Lung (tissue), 12 donors: ENCODE measurements around the gene FEM1B. TPM values are rescaled to one million over a fixed set of nuclear protein-coding genes. Genes with fewer than 3 reads are reported as not detected.

Experiments
- ATAC-seq: fragments of 200-7000 bp; cut with Tn5 transposase; one replicate; pipeline ENCODE4 v1.9.1; 2020; ENCODE audit warnings: moderate number of reproducible peaks; ENCODE audit not compliant: insufficient read depth, low FRiP score
- DNase-seq, 3 donors: peaks; one replicate each; pipeline ENCODE4 v3.0.0-alpha.2; 2013 to 2017
- H3K27ac ChIP-seq, 2 donors: one replicate each; pipeline ENCODE4 v1.5.1; 2013; ENCODE audit warnings: mild to moderate bottlenecking in 2 of 2, moderate library complexity in 2 of 2, control low read depth in 1 of 2, inconsistent platforms in 1 of 2, low read depth in 1 of 2, low read length in 1 of 2
- H3K27me3 ChIP-seq, 3 donors: one replicate each; pipeline ENCODE4 v1.5.1; 2013; ENCODE audit warnings: low read length in 2 of 3; ENCODE audit not compliant: control insufficient read depth in 3 of 3, insufficient read depth in 3 of 3
- H3K36me3 ChIP-seq, 4 donors: one replicate each; pipeline ENCODE4 v1.5.1; 2013; ENCODE audit warnings: low read length in 4 of 4, mild to moderate bottlenecking in 1 of 4, moderate library complexity in 1 of 4; ENCODE audit not compliant: control insufficient read depth in 4 of 4, insufficient read depth in 4 of 4
- H3K4me1 ChIP-seq, 5 donors: one replicate each; pipeline ENCODE4 v1.5.1; 2013; ENCODE audit warnings: low read length in 5 of 5, mild to moderate bottlenecking in 2 of 5, moderate library complexity in 1 of 5; ENCODE audit not compliant: control insufficient read depth in 5 of 5, insufficient read depth in 5 of 5
- H3K4me3 ChIP-seq: one replicate; pipeline ENCODE4 v1.5.1; 2013; ENCODE audit warnings: mild to moderate bottlenecking, control low read depth, moderate library complexity
- H3K9ac ChIP-seq, 2 donors: one replicate each; pipeline ENCODE4 v1.5.1; 2013; ENCODE audit warnings: low read length in 2 of 2, control low read depth in 1 of 2; ENCODE audit not compliant: insufficient read depth in 1 of 2
- H3K9me3 ChIP-seq, 4 donors: one replicate each; pipeline ENCODE4 v1.5.1; 2013; ENCODE audit warnings: low read length in 3 of 4, mild to moderate bottlenecking in 1 of 4, moderate library complexity in 1 of 4; ENCODE audit not compliant: control insufficient read depth in 4 of 4, insufficient read depth in 3 of 4
- CTCF ChIP-seq: IDR thresholded peaks from 2 replicates; pipeline ENCODE4 v1.5.1; 2012; ENCODE audit warnings: mild to moderate bottlenecking; ENCODE audit errors: control extremely low read depth, extremely low read depth
- WGBS, 2 donors: extraction: QIAGEN DNeasy Blood & Tissue Kit; methylation state at CpG; one replicate each; pipeline ENCODE4 v1.1.7; 2013; 5-methylcytosine and 5-hydroxymethylcytosine counted together
- polyA plus RNA-seq, 2 donors: library from polyadenylated mRNA; stranded (reverse); fragments of 200-250 nt; gene quantifications; one replicate each; pipeline ENCODE4 v1.2.1, GENCODE V29; 2013
- total RNA-seq, 2 donors: library from RNA; depleted of rRNA in 1 of 2; stranded (reverse); fragments of >200 nt in 1 of 2; gene quantifications; one replicate each; pipeline ENCODE4 v1.2.1, GENCODE V29; 2014 to 2021
- donor health status: control.
- donor health status: control.
- donor health status: Bipolar disorder and iron deficiency.
- donor health status: healthy.
- donor health status: DM: yes; HTN: yes; CAD: no.

Gene FEM1B
- total and polyA plus RNA-seq, 4 donors: 8.1 to 57.7 (median 30.5) TPM

GRCh38 chr15:68302729-68303128, 25.2 kb downstream of the FEM1B start:
- no peak for DNase-seq
- TF ChIP-seq CTCF: no peak
- Histone ChIP-seq H3K36me3 (peaks cover 0 to 5% (median under 1%) of the 10 kb centered on the region in 4 donors), H3K27me3 (no peaks in the 10 kb centered on the region), H3K9me3 (peaks cover 0 to 2% (median 0%) of the 10 kb centered on the region in 4 donors), H3K4me3 (no peak overlapping the region), H3K27ac (no peak overlapping the region), H3K9ac (no peak overlapping the region), H3K4me1 (peaks cover 0 to 12% (median 4%) of the 10 kb centered on the region in 5 donors)
- no peak for ATAC-seq
- 93 to 100% methylated on average over 6 of the region's 6 CpGs for WGBS, 2 donors

- Histone ChIP-seq H3K36me3 (peaks cover 0 to 4% (median 0%) of the 10 kb centered on the region in 4 donors), H3K27ac (no peak overlapping the region), H3K27me3 (no peaks in the 10 kb centered on the region), H3K4me1 (peaks cover 0 to 12% (median 4%) of the 10 kb centered on the region in 5 donors), H3K9ac (no peak overlapping the region), H3K4me3 (no peak overlapping the region), H3K9me3 (peaks cover 0 to 2% (median 0%) of the 10 kb centered on the region in 4 donors)
- ATAC-seq (no peak), DNase-seq (no peak)
- WGBS, 2 donors: 44 to 93% methylated on average over 2 of the region's 2 CpGs
- no peak for TF ChIP-seq CTCF
Observed at GRCh38 chr15:68303134-68303533, 25.6 kb downstream of the FEM1B start.

- WGBS, 2 donors: 82 to 86% methylated on average over 15 of the region's 15 CpGs
- DNase-seq (no peak), ATAC-seq (no peak)
- Histone ChIP-seq H3K9me3 (peaks cover 0 to 2% (median 0%) of the 10 kb centered on the region in 4 donors), H3K4me3 (no peak overlapping the region), H3K27me3 (no peaks in the 10 kb centered on the region), H3K4me1 (peaks cover 0 to 7% (median 4%) of the 10 kb centered on the region in 5 donors), H3K36me3 (peaks cover 0 to 4% (median 0%) of the 10 kb centered on the region in 4 donors), H3K9ac (no peak overlapping the region), H3K27ac (no peak overlapping the region)
- no peak for TF ChIP-seq CTCF
Observed at GRCh38 chr15:68303560-68304436, 26.3 kb downstream of the FEM1B start.
